ENCODE measurements around the gene PTRH1. TPM values are rescaled to one million over a fixed set of nuclear protein-coding genes. Genes with fewer than 3 reads are reported as not detected.
A peak's percentile ranks its signal among the peaks of the same experiment; 100 is the strongest.

The PTRH1 gene, protein sequence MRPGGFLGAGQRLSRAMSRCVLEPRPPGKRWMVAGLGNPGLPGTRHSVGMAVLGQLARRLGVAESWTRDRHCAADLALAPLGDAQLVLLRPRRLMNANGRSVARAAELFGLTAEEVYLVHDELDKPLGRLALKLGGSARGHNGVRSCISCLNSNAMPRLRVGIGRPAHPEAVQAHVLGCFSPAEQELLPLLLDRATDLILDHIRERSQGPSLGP
- polyA plus RNA-seq (2011; rRNA removed) (5.2 and 6.1 TPM in 2 replicates), polyA minus RNA-seq (2011; rRNA and poly(A)+ RNA removed) (2.3 and 2.6 TPM in 2 replicates)

DNA sequence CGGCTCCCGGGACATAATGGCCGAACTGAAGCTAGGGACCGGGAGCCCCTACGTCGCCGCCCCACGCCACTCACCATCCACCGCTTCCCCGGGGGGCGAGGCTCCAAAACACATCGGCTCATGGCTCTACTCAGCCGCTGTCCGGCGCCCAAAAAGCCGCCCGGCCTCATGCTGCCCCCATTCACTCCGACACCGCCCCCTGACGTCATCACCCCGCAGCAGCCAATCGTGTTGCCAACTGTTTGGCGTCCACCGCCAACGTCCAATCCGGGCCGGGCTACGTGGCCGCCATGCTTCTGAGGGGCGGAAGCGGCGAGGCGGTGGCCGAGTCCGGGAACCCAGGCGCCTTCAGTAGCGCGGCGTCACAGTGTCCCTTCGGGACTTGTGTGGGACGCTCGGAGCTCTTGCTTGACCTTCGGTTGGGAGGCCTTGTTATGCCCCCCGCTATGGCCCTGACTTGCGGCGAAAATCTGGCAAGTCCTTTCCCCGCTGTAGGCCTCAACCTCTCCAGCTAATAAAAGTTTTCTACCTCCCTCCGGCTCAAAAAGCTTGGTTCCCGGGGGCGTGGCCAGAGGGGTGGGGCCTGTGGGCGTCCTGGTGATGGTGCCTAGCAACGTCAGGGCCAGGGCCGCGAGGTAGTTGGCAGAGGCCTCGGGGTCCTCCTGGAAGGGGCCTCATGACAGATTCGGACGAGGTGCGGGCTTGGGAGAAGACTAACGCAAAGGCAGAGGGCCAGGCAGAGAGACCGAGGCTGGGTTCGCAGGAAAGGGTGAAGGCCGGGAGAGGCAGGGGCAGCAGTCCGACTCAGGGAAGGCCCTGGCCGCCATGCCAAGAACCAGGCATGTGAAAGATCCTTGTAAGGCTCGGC lies at the start of gene PTRH1, which contains the start of gene TTC16:
Gene PTRH1 (minus strand): TSS at position 194 of the 868 bp plus-strand sequence. CDS start 24 bp downstream, at position 170.
Gene TTC16 (plus strand): TSS at position 610 of the 868 bp plus-strand sequence. CDS start 67 bp downstream, at position 677.
- TF ChIP-seq, protein P1, sequence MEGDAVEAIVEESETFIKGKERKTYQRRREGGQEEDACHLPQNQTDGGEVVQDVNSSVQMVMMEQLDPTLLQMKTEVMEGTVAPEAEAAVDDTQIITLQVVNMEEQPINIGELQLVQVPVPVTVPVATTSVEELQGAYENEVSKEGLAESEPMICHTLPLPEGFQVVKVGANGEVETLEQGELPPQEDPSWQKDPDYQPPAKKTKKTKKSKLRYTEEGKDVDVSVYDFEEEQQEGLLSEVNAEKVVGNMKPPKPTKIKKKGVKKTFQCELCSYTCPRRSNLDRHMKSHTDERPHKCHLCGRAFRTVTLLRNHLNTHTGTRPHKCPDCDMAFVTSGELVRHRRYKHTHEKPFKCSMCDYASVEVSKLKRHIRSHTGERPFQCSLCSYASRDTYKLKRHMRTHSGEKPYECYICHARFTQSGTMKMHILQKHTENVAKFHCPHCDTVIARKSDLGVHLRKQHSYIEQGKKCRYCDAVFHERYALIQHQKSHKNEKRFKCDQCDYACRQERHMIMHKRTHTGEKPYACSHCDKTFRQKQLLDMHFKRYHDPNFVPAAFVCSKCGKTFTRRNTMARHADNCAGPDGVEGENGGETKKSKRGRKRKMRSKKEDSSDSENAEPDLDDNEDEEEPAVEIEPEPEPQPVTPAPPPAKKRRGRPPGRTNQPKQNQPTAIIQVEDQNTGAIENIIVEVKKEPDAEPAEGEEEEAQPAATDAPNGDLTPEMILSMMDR (IDR thresholded peaks at IDR 0.05; ENCODE audit: low read depth, low read length), result no peak
- H3K27me3 ChIP-seq (ENCODE audit: control insufficient read depth, insufficient read depth, low read length), result no peaks in the 10 kb centered on the region
- CTCF ChIA-PET, result interaction anchor here (2.0 kb wide), 1 partner anchor 19 kb away, joined by 21 read pairs; the partner anchor contains the start of gene TOR2A
- POLR2A ChIA-PET, result interaction anchor here (0.5 to 1.2 kb wide), 4 partner anchors 10 to 132 kb away, joined by 3 to 5 read pairs (median 4); partner anchors contain the start of gene TOR2A
- H3K27ac ChIP-seq (ENCODE audit: low read depth, low read length), result peak within 1 kb of the TSS; percentile 61
- peak; percentile 76 for DNase-seq (ENCODE audit: low read depth, low spot score)
- H3K4me3 ChIP-seq (ENCODE audit: low read depth, low read length), result peak within 1 kb of the TSS; percentile 83
- no peaks in the 10 kb centered on the region; the same call in 1 of the 2 replicates for H3K9me3 ChIP-seq (ENCODE audit: control insufficient read depth, insufficient read depth, low read length)

DNA sequence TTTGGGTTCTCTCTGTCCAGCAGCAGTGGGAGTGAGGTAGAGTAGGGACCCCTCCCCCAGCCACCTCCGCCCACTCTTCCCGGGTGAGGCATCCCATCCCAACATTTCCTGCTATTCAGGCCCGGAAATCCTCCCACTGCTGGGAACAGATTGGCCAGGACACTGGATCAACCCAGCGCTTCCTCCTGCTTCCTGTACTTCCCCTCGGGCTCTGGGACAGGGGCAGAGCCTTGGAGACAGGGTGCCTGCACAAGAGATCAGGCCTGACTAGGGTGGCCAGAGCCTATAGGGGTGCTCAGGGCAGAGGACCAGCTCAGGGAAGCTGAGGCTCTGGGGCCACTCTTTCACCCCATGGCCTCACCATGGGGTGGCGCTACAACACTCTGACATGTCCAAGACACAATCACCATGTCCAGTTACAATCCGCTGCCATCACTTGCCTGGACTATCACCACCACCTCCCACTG lies 48.5 kb upstream of the PTRH1 start:
- no peak for DNase-seq (ENCODE audit: low read depth, low spot score)
- Histone ChIP-seq H3K4me3 (ENCODE audit: low read depth, low read length) (no peak overlapping the region), H3K27ac (ENCODE audit: low read depth, low read length) (no peak overlapping the region), H3K27me3 (ENCODE audit: control insufficient read depth, insufficient read depth, low read length) (peaks cover 24% of the 10 kb centered on the region), H3K9me3 (ENCODE audit: control insufficient read depth, insufficient read depth, low read length) (no peaks in the 10 kb centered on the region)
- ChIA-PET POLR2A (no interaction called here), CTCF (interaction anchor here (1.0 to 1.2 kb wide), 3 partner anchors 21 to 106 kb away, joined by 4 read pairs; partner anchors contain the start of gene TOR2A)
- TF ChIP-seq, protein P1 (IDR thresholded peaks at IDR 0.05; ENCODE audit: low read depth, low read length), result no peak; the same call in 1 of the 2 replicates

DNA sequence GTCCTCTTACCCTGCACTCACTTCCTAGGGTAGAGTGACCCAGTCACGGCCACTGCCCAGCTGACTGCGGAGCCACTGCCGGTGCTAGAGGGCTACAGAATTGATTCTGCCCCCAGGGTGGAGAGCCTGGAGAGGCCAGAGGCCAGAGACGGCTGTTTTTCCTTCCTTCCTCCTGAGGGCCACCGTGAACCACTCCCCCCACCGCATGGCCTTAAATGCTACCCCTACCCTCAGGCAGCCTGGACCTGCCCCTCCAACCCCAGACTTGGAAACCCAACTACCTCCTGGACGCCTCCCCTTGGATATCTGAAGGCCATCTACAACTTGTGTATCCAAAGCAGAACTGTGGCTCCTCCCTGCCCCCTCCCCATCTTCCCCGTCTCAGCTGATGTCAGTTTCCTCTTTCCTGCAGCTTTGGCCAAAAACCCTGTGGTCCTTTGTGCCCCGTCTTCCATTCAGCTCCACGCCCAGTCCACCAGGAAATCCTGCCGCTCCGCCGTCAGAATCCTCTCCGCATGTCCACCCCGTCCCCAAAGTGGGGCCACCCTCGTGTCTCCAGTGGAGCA lies 46.7 kb upstream of the PTRH1 start:
- Histone ChIP-seq H3K9me3 (ENCODE audit: control insufficient read depth, insufficient read depth, low read length) (no peaks in the 10 kb centered on the region), H3K27ac (ENCODE audit: low read depth, low read length) (no peak overlapping the region), H3K27me3 (ENCODE audit: control insufficient read depth, insufficient read depth, low read length) (peaks cover 24% of the 10 kb centered on the region), H3K4me3 (ENCODE audit: low read depth, low read length) (no peak overlapping the region)
- ChIA-PET CTCF (interaction anchor here (1.2 kb wide), 1 partner anchor 27 kb away, joined by 5 read pairs; the partner anchor contains the start of gene TOR2A), POLR2A (no interaction called here)
- DNase-seq (ENCODE audit: low read depth, low spot score), result no peak
- TF ChIP-seq, protein P1 (IDR thresholded peaks at IDR 0.05; ENCODE audit: low read depth, low read length), result no peak

DNA sequence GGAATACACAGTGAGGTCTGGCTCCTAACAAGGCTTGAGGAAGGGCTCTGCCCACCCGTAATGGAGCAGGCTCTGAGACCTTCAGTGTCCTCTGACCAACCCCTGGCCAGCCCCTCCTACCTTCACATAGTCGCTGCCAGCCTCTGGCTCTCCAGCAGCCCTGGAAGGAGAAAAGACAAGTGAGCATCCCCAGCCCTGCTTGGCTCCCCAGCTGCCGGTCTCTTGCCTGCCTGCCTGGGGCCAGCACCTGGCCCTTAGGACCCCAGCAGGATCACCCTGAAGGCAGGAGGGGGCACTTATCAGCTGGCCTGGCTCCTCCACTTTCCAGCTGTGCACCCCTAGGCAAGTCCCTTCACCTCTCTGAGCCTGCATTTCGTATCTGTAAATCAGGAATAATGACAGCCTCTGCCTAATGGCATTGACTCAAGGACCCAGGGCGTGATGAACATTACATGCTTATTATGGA lies 46.1 kb upstream of the PTRH1 start:
- Histone ChIP-seq H3K4me3 (ENCODE audit: low read depth, low read length) (no peak overlapping the region), H3K9me3 (ENCODE audit: control insufficient read depth, insufficient read depth, low read length) (no peaks in the 10 kb centered on the region), H3K27ac (ENCODE audit: low read depth, low read length) (no peak overlapping the region), H3K27me3 (ENCODE audit: control insufficient read depth, insufficient read depth, low read length) (peaks cover 27% of the 10 kb centered on the region)
- POLR2A ChIA-PET, result no interaction called here
- CTCF ChIA-PET, result interaction anchor here (1.2 kb wide), 1 partner anchor 27 kb away, joined by 5 read pairs; the partner anchor contains the start of gene TOR2A
- TF ChIP-seq, protein P1 (IDR thresholded peaks at IDR 0.05; ENCODE audit: low read depth, low read length), result no peak
- DNase-seq (ENCODE audit: low read depth, low spot score), result no peak

Data from AG04450 (cell line).